NCI-H82 (cell line): ENCODE measurements around the gene RGS5.
A peak's percentile ranks its signal among the peaks of the same experiment; 100 is the strongest.

Experiments used
- DNase-seq: peaks from one replicate; lab custom pipeline; 2025; lab: John Stamatoyannopoulos, UW

RGS5 gene

GRCh38 chr1:163144418-163144817 lies 58.3 kb downstream of the RGS5 start:
- no peak for DNase-seq

DNA sequence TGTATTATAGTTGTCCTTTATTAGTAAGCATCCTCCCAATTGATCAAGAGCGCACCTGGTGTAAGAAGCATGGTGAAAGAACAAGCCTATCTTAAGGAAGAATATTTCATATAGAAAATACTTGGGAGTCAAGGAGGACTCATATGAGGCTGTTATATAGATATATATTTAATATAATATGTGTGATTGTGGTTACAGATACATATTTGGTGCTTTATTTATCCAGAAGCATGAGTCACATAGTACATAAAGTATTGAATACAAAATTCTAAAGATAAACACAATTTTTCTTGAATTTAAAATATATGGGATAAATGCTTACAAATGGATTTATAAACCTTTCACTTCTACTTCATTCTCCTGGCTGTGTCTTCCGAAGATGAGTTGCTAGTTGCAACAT lies 60.6 kb downstream of the RGS5 start:
- no peak for DNase-seq

DNA sequence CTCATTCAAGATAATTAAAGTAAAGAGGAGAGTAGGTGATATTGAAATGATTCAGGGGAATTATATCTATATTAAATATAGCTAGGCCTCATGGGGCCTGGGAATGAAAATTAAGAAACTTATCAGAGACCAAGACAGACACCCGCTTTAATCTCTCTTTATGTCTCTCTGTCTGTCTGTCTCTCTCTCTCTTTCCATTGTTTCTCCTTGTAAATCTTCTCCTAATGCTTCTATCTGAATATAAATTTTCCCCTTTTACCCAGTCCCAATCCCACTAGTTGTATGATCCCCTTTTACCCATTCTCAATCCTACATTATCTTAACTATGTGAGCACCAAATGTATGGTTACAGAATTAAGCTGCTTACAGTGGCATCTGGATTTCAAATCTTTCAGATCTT lies 61.2 kb downstream of the RGS5 start:
- DNase-seq, result peak; percentile 78

- DNase-seq, result no peak
These were observed 65.0 kb downstream of the RGS5 start for GRCh38 chr1:163137556-163138265.

DNA sequence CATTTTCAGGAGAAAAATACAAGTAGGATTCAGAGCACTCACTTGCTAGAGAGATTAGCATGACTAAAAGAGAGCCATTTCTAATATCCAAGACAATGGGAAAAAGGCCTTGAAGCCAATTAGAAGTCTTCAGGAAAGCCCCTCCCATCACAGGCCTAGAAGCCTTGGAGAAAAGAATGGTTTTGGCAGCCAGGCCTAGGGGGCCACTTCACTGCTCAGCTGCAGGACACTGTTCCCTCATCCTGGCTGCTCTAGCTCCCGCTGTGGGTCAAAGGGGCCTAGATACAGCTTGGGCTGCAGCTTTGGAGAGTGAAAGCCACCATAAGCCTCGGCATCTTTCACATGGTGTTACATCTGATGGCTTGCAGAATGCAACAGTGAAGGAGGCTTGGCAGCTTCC lies 70.7 kb downstream of the RGS5 start:
- DNase-seq, result no peak

GRCh38 chr1:163130225-163130856 lies 72.4 kb downstream of the RGS5 start:
- no peak for DNase-seq

DNA sequence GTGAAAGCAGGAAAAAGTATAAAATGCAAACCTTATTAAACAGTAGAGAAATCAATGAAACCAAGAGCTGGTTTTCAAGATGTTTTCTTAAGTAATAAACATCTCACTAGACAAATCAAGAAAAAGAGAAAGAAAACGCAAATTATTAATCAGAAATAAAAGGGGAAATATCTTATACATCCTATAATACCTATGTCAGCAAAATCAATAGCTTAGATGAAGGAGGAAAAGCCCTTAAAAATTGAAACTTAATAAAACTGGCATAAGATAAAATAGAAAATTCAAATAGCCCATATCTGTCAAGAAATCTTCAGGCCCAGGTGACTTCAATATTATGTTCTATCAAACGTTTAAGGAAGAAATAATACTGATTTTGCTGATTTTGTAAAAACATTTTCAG lies 74.4 kb downstream of the RGS5 start:
- no peak for DNase-seq

DNA sequence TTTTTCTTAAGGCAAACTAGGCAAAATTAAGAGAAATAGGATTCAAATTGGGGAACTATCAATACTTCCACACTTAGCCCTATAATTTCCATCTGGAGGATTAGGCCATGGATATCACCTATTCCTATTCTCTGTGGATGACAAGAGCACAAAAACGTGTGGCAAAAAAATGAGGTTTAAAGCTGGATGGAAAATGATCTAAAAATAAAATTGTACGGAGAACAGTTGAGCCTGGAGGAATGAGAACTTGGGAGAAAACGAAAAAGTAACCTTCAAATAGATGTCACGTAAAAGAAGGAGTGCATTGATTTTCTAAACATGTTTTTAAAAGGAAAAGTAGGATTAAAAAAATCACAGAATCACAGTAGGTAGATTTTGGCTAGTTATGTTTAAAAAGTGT lies 77.9 kb downstream of the RGS5 start:
- DNase-seq, result no peak

- no peak for DNase-seq
These were observed 82.3 kb downstream of the RGS5 start for GRCh38 chr1:163120372-163120771.

GRCh38 chr1:163119707-163120106 lies 83.0 kb downstream of the RGS5 start:
- no peak for DNase-seq

GRCh38 chr1:163115887-163116286 lies 86.8 kb downstream of the RGS5 start:
- DNase-seq, result peak; percentile 81

GRCh38 chr1:163107655-163108054 lies 95.1 kb downstream of the RGS5 start:
- DNase-seq, result no peak

- DNase-seq, result no peak
These were observed 96.2 kb downstream of the RGS5 start for GRCh38 chr1:163106364-163106987.

- DNase-seq, result no peak
These were observed 98.2 kb downstream of the RGS5 start for GRCh38 chr1:163104385-163105099.

DNA sequence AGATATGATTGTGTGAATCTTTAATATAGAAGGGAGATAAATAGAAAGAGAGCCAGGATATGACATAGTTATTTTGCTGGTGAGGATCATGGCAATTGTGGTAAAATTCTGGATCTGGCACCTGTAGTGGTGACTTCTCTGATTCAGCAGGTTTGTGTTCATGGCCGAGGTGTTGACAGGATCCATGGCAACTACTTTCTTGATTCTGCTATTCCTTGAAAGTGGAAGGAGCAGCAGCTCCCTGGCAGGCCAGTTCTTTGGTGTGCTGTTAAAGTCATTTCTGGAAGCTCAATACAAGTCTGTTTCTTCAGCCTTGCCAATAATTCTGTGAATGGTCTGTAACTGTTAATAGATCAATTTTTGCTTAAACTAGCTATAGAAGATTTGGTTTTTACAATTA lies 100.1 kb downstream of the RGS5 start:
- DNase-seq, result no peak

GRCh38 chr1:163095213-163095612 lies 107.5 kb downstream of the RGS5 start:
- no peak for DNase-seq

DNA sequence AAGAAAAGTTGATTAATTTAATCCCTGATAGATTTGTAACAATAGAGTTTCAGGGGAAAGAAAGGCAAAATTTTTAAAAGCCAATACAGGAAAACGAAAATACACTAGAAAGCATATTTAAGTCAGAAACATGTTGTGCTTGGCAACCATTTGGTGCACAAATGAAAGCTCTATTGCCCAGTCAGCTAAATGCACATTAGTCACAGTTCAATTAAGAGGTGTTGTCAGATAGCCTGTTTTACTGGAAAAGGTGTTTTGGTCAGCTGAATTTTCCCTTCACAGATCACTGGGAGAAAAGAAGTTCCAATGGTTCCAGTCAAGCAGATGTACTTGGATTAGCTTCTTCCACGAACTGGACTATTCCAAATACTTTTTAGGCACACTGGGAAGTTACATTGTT lies 108.1 kb downstream of the RGS5 start:
- no peak for DNase-seq

DNA sequence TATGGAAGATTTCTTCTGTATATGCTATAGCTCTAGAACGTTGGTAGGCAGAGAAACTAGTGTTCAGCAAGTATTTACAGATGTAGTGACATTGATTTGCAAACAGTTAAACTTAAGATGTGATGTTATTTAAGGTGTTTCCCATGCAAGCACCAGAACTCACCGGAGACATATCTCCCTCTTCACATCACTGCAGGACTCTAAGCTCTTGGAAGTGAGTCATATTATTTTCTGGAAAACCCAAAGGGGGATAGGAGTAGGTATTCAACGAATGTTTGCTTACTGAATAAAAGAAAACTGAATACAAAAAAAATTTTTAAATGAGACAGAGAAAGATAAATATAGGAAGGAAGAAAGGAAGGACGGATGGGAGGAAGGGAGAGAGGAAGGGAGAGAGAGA lies 108.5 kb downstream of the RGS5 start:
- DNase-seq, result no peak

DNA sequence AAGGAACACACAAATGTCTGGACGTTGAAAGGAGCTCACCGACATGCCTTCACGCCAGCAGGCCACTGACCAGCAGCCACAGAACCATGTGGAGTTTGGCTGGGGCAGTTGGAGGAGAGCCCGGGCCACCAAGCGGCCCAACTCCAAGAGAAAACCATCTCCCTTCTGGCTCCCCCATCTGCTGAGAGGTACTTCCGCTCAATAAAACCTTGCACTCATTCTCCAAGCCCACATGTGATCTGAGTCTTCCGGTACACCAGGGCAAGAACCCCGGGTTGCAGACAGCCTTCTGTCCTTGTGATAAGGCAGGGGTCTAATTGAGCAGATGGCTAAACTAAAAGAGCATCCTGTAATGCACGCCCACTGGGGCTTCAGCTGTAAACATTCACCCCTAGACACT lies 109.1 kb downstream of the RGS5 start:
- DNase-seq, result no peak

DNA sequence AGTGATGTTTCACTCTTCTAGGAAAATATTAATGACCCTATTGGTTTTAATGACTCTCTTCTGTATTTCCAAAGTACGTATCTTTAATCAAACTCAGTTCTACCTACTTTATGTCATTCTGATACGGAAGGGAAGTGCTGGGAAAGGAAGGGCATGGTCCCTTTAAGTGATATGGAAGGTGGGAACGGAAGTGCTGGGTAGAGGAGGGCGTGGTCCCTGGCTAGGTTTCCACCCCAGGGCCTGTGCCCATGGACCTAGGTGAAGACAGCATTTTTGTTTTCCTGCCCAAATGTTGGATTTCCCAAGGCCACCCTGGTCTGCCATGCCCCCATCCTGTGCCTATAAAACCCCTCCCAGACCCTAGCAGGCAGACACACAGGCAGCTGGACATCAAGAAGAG lies 109.5 kb downstream of the RGS5 start:
- no peak for DNase-seq
